Measurements from ENCODE around the gene NCAPG. TPM values are rescaled to one million over a fixed set of nuclear protein-coding genes. Genes with fewer than 3 reads are reported as not detected.

NCAPG gene
- total and polyA plus RNA-seq, 4 experiments from 2014 or later = 0.20 to 0.83 (median 0.37) TPM; not detected in 1

- H3K36me3 Mint-ChIP-seq = no peaks in the 10 kb centered on the region
- ChIA-PET POLR2A (ENCODE audit: partially characterized antibody) (no interaction called here), CTCF (ENCODE audit: partially characterized antibody) (no interaction called here)
- DNase-seq = no peak
- no peaks in the 10 kb centered on the region for H3K36me3 ChIP-seq (ENCODE audit: insufficient read depth, low read length)
- H3K9me3 Mint-ChIP-seq = peaks cover 0 to 10% (median 0%) of the 10 kb centered on the region in 8 donors
- H3K4me3 ChIP-seq (ENCODE audit: low read length in 2 of 2) = no peak overlapping the region
- H3K4me3 Mint-ChIP-seq = no peak overlapping the region
- no peak overlapping the region for H3K27ac ChIP-seq (ENCODE audit: low read depth, low read length)
- H3K4me1 ChIP-seq (ENCODE audit: insufficient read depth, low read length) = no peaks in the 10 kb centered on the region
- H3K27me3 ChIP-seq (ENCODE audit: insufficient read depth, low read length) = no peaks in the 10 kb centered on the region
- no peaks in the 10 kb centered on the region for H3K9me3 ChIP-seq (ENCODE audit: control insufficient read depth in 1 of 2, low read length in 2 of 2)
- peaks cover 3 to 5% of the 10 kb centered on the region in 2 donors for H3K27me3 Mint-ChIP-seq
- peaks cover 2 to 8% (median 7%) of the 10 kb centered on the region in 4 donors for H3K4me1 Mint-ChIP-seq
- no peak overlapping the region for H3K27ac Mint-ChIP-seq
- intact Hi-C loops (cut with micrococcal nuclease) = no loop called here
These were observed 43.8 kb upstream of the NCAPG start for GRCh38 chr4:17766826-17767458.

GRCh38 chr4:17769406-17770174, 41.2 kb upstream of the NCAPG start:
- peaks cover 3 to 4% of the 10 kb centered on the region in 2 donors for H3K27me3 Mint-ChIP-seq
- no peaks in the 10 kb centered on the region for H3K4me1 ChIP-seq (ENCODE audit: insufficient read depth, low read length)
- H3K4me3 ChIP-seq (ENCODE audit: low read length in 2 of 2) = no peak overlapping the region
- no peak overlapping the region for H3K4me3 Mint-ChIP-seq
- no peaks in the 10 kb centered on the region for H3K27me3 ChIP-seq (ENCODE audit: insufficient read depth, low read length)
- H3K36me3 ChIP-seq (ENCODE audit: insufficient read depth, low read length) = no peaks in the 10 kb centered on the region
- H3K36me3 Mint-ChIP-seq = no peaks in the 10 kb centered on the region
- POLR2A ChIA-PET (ENCODE audit: partially characterized antibody) = no interaction called here
- no peak for DNase-seq
- CTCF ChIA-PET (ENCODE audit: partially characterized antibody) = no interaction called here
- peaks cover 0 to 10% (median 0%) of the 10 kb centered on the region in 8 donors for H3K9me3 Mint-ChIP-seq
- no peak overlapping the region for H3K27ac ChIP-seq (ENCODE audit: low read depth, low read length)
- H3K4me1 Mint-ChIP-seq = peaks cover 2 to 8% (median 7%) of the 10 kb centered on the region in 4 donors
- intact Hi-C loops (cut with micrococcal nuclease) = no loop called here
- H3K27ac Mint-ChIP-seq = no peak overlapping the region
- no peaks in the 10 kb centered on the region for H3K9me3 ChIP-seq (ENCODE audit: control insufficient read depth in 1 of 2, low read length in 2 of 2)

GRCh38 chr4:17770845-17771244, 39.9 kb upstream of the NCAPG start:
- POLR2A ChIA-PET (ENCODE audit: partially characterized antibody) = no interaction called here
- peaks cover 0 to 8% (median 0%) of the 10 kb centered on the region in 8 donors for H3K9me3 Mint-ChIP-seq
- H3K4me3 ChIP-seq (ENCODE audit: low read length in 2 of 2) = no peak overlapping the region
- CTCF ChIA-PET (ENCODE audit: partially characterized antibody) = no interaction called here
- H3K36me3 Mint-ChIP-seq = no peaks in the 10 kb centered on the region
- no peaks in the 10 kb centered on the region for H3K4me1 ChIP-seq (ENCODE audit: insufficient read depth, low read length)
- no peak overlapping the region for H3K27ac Mint-ChIP-seq
- no peaks in the 10 kb centered on the region for H3K9me3 ChIP-seq (ENCODE audit: control insufficient read depth in 1 of 2, low read length in 2 of 2)
- H3K4me3 Mint-ChIP-seq = no peak overlapping the region
- no peak overlapping the region for H3K27ac ChIP-seq (ENCODE audit: low read depth, low read length)
- intact Hi-C loops (cut with micrococcal nuclease) = no loop called here
- H3K36me3 ChIP-seq (ENCODE audit: insufficient read depth, low read length) = no peaks in the 10 kb centered on the region
- peaks cover 0 to 4% (median 2%) of the 10 kb centered on the region in 4 donors for H3K4me1 Mint-ChIP-seq
- no peaks in the 10 kb centered on the region for H3K27me3 ChIP-seq (ENCODE audit: insufficient read depth, low read length)
- no peak for DNase-seq
- peaks cover 3 to 6% of the 10 kb centered on the region in 2 donors for H3K27me3 Mint-ChIP-seq

GRCh38 chr4:17771284-17771908, 39.4 kb upstream of the NCAPG start:
- Histone ChIP-seq H3K27ac (ENCODE audit: low read depth, low read length) (no peak overlapping the region), H3K27me3 (ENCODE audit: insufficient read depth, low read length) (no peaks in the 10 kb centered on the region), H3K4me3 (ENCODE audit: low read length in 2 of 2) (no peak overlapping the region), H3K36me3 (ENCODE audit: insufficient read depth, low read length) (no peaks in the 10 kb centered on the region), H3K4me1 (ENCODE audit: insufficient read depth, low read length) (no peaks in the 10 kb centered on the region), H3K9me3 (ENCODE audit: control insufficient read depth in 1 of 2, low read length in 2 of 2) (no peaks in the 10 kb centered on the region)
- no peak overlapping the region for H3K27ac Mint-ChIP-seq
- intact Hi-C loops (cut with micrococcal nuclease) = no loop called here
- DNase-seq = no peak
- ChIA-PET POLR2A (ENCODE audit: partially characterized antibody) (no interaction called here), CTCF (ENCODE audit: partially characterized antibody) (no interaction called here)
- H3K9me3 Mint-ChIP-seq = peaks cover 0 to 2% (median 0%) of the 10 kb centered on the region in 8 donors
- H3K4me3 Mint-ChIP-seq = no peak overlapping the region
- peaks cover 0 to 1% (median 0%) of the 10 kb centered on the region in 4 donors for H3K4me1 Mint-ChIP-seq
- H3K27me3 Mint-ChIP-seq = peaks cover 3% of the 10 kb centered on the region in 2 donors
- H3K36me3 Mint-ChIP-seq = no peaks in the 10 kb centered on the region

- H3K27me3 Mint-ChIP-seq = peaks cover 3% of the 10 kb centered on the region in 2 donors
- POLR2A ChIA-PET (ENCODE audit: partially characterized antibody) = no interaction called here
- Histone ChIP-seq H3K36me3 (ENCODE audit: insufficient read depth, low read length) (no peaks in the 10 kb centered on the region), H3K9me3 (ENCODE audit: control insufficient read depth in 1 of 2, low read length in 2 of 2) (no peaks in the 10 kb centered on the region), H3K4me3 (ENCODE audit: low read length in 2 of 2) (no peak overlapping the region), H3K4me1 (ENCODE audit: insufficient read depth, low read length) (no peaks in the 10 kb centered on the region), H3K27ac (ENCODE audit: low read depth, low read length) (no peak overlapping the region), H3K27me3 (ENCODE audit: insufficient read depth, low read length) (no peaks in the 10 kb centered on the region)
- CTCF ChIA-PET (ENCODE audit: partially characterized antibody) = no interaction called here
- no peak for DNase-seq
- no peak overlapping the region for H3K4me3 Mint-ChIP-seq
- H3K4me1 Mint-ChIP-seq = peaks cover 0 to 1% (median 0%) of the 10 kb centered on the region in 4 donors
- H3K9me3 Mint-ChIP-seq = no peaks in the 10 kb centered on the region
- H3K27ac Mint-ChIP-seq = no peak overlapping the region
- H3K36me3 Mint-ChIP-seq = no peaks in the 10 kb centered on the region
- intact Hi-C loops (cut with micrococcal nuclease) = no loop called here
These were observed 37.6 kb upstream of the NCAPG start for GRCh38 chr4:17773135-17773698.

- Mint-ChIP-seq H3K9me3 (peaks cover 0 to 2% (median 0%) of the 10 kb centered on the region in 8 donors), H3K4me1 (peaks cover 3 to 13% (median 9%) of the 10 kb centered on the region in 4 donors), H3K4me3 (no peak overlapping the region), H3K27me3 (peaks cover 21 to 29% of the 10 kb centered on the region in 2 donors), H3K27ac (no peak overlapping the region), H3K36me3 (no peaks in the 10 kb centered on the region)
- ChIA-PET POLR2A (ENCODE audit: partially characterized antibody) (no interaction called here), CTCF (ENCODE audit: partially characterized antibody) (no interaction called here)
- no peaks in the 10 kb centered on the region for H3K4me1 ChIP-seq (ENCODE audit: insufficient read depth, low read length)
- intact Hi-C loops (cut with micrococcal nuclease) = no loop called here
- no peaks in the 10 kb centered on the region for H3K36me3 ChIP-seq (ENCODE audit: insufficient read depth, low read length)
- H3K27ac ChIP-seq (ENCODE audit: low read depth, low read length) = no peak overlapping the region
- no peak overlapping the region for H3K4me3 ChIP-seq (ENCODE audit: low read length in 2 of 2)
- DNase-seq = no peak
- H3K27me3 ChIP-seq (ENCODE audit: insufficient read depth, low read length) = no peaks in the 10 kb centered on the region
- H3K9me3 ChIP-seq (ENCODE audit: control insufficient read depth in 1 of 2, low read length in 2 of 2) = no peaks in the 10 kb centered on the region
These were observed 32.3 kb upstream of the NCAPG start for GRCh38 chr4:17778431-17778830.
